HepG2 (cell line): ENCODE measurements around the gene PPP1R9B. TPM values are rescaled to one million over a fixed set of nuclear protein-coding genes. Genes with fewer than 3 reads are reported as not detected.

ENCODE experiments used
- ESRRA ChIP-seq: sonication (generic); formaldehyde crosslinking; IDR thresholded peaks from 2 replicates; pipeline ENCODE4 v1.5.1; 2020; ENCODE audit warnings: mild to moderate bottlenecking, low read depth, missing genetic modification reagents
- GABPA ChIP-seq, 2 experiments: IDR thresholded peaks; 2 replicates each; pipeline ENCODE4 v1.6.1; 2011 to 2016; ENCODE audit warnings: low read depth in 2 of 2, low read length in 1 of 2, missing biosample characterization in 1 of 2, missing genetic modification characterization in 1 of 2
- GABPB1 ChIP-seq: IDR thresholded peaks from 2 replicates; pipeline ENCODE4 v1.6.1; 2016; ENCODE audit warnings: mild to moderate bottlenecking, missing genetic modification reagents, moderate library complexity, missing compliant biosample characterization
- GATAD2A ChIP-seq: IDR thresholded peaks from 2 replicates; pipeline ENCODE4 v1.6.1; 2016
- GLI4 ChIP-seq: sonication (generic); formaldehyde crosslinking; IDR thresholded peaks from 2 replicates; pipeline ENCODE4 v1.5.1; 2020; ENCODE audit warnings: missing genetic modification reagents, mild to moderate bottlenecking, moderate library complexity, borderline replicate concordance
- HES4 ChIP-seq: sonication (generic); formaldehyde crosslinking; IDR thresholded peaks from 2 replicates; pipeline ENCODE4 v1.9.0; 2021; ENCODE audit warnings: mild to moderate bottlenecking, missing genetic modification reagents, borderline replicate concordance
- HNF4A ChIP-seq: sonication (generic); formaldehyde crosslinking; IDR thresholded peaks from 2 replicates; pipeline ENCODE4 v1.4.0; 2020; ENCODE audit warnings: missing genetic modification reagents
- HNRNPK ChIP-seq: fragments of 200-400 bp; formaldehyde crosslinking; IDR thresholded peaks from 2 replicates; pipeline ENCODE4 v1.6.1; 2018; ENCODE audit warnings: low read length, low read depth, moderate library complexity, mild to moderate bottlenecking; ENCODE audit not compliant: poor library complexity, severe bottlenecking
- POLR2AphosphoS5 ChIP-seq: IDR thresholded peaks from 2 replicates; pipeline ENCODE4 v1.6.1; 2012; ENCODE audit warnings: low read depth, low read length
- PPARG ChIP-seq: conservative IDR thresholded peaks from 2 replicates; pipeline ENCODE4 v1.6.1; 2016; ENCODE audit warnings: missing biosample characterization, missing genetic modification reagents
- REPIN1 ChIP-seq: sonication (generic); formaldehyde crosslinking; IDR thresholded peaks from 2 replicates; pipeline ENCODE4 v1.8.0; 2022; ENCODE audit warnings: missing genetic modification reagents, low read depth, mild to moderate bottlenecking, borderline replicate concordance
- SOX6 ChIP-seq, 2 experiments: fragments of 450-650 bp in 1 of 2; sonication (generic) in 1 of 2; formaldehyde crosslinking in 1 of 2; IDR thresholded peaks; 2 replicates each; pipeline versions ENCODE4 v1.4.0 to v1.6.1; 2017 to 2020; ENCODE audit warnings: antibody characterized with exemption in 1 of 2, mild to moderate bottlenecking in 1 of 2, missing genetic modification reagents in 1 of 2
- ZMYM4 ChIP-seq: sonication (generic); formaldehyde crosslinking; IDR thresholded peaks from 2 replicates; pipeline ENCODE4 v1.8.1; 2023; ENCODE audit warnings: mild to moderate bottlenecking, missing genetic modification reagents
- ZNF207 ChIP-seq: fragments of 450-650 bp; IDR thresholded peaks from 2 replicates; pipeline ENCODE4 v1.6.1; 2016; ENCODE audit warnings: antibody characterized with exemption, borderline replicate concordance
- ZNF317 ChIP-seq: sonication (generic); formaldehyde crosslinking; IDR thresholded peaks from 2 replicates; pipeline ENCODE4 v1.5.0; 2020; ENCODE audit warnings: mild to moderate bottlenecking, missing genetic modification reagents
- polyA plus RNA-seq, 8 experiments: library from polyadenylated mRNA; depleted of rRNA in 3 of 8; stranded (reverse) in 7 of 8; unstranded in 1 of 8; fragments of >200 nt; fragmentation: Illumina TruSeq in 4 of 8; extraction: Trizol in 4 of 8; gene quantifications; 2 replicates each; pipeline versions ENCODE4 v1.2.1 to v1.2.3, GENCODE V29; 2011 to 2016; ENCODE audit warnings: low read depth in 4 of 8, missing spikeins in 1 of 8, mixed read lengths in 1 of 8; ENCODE audit not compliant: insufficient read depth in 1 of 8
- total RNA-seq, 5 experiments: library from RNA; depleted of rRNA; stranded (reverse); fragments of >200 nt; fragmentation: Illumina TruSeq; extraction: Trizol; gene quantifications; 2 replicates each; pipeline ENCODE4 v1.2.3, GENCODE V29; 2016; ENCODE audit warnings: low read depth in 1 of 5
- TF ChIP-seq, protein P1 (sequence below): sonication (generic); formaldehyde crosslinking; IDR thresholded peaks from 2 replicates; pipeline ENCODE4 v1.8.0; 2022; ENCODE audit warnings: mild to moderate bottlenecking, missing genetic modification reagents, borderline replicate concordance
- TF ChIP-seq, protein P2 (sequence below): sonication (generic); formaldehyde crosslinking; IDR thresholded peaks from 2 replicates; pipeline ENCODE4 v1.5.0; 2020; ENCODE audit warnings: missing genetic modification reagents, mild to moderate bottlenecking, borderline replicate concordance
- TF ChIP-seq, protein P3 (sequence below): sonication (generic); formaldehyde crosslinking; IDR thresholded peaks from 2 replicates; pipeline ENCODE4 v1.5.1; 2020; ENCODE audit warnings: missing genetic modification reagents, mild to moderate bottlenecking, borderline replicate concordance
- TF ChIP-seq, protein P4 (sequence below): sonication (generic); formaldehyde crosslinking; IDR thresholded peaks from 2 replicates; pipeline ENCODE4 v1.5.0; 2020; ENCODE audit warnings: mild to moderate bottlenecking, missing genetic modification reagents, borderline replicate concordance

PPP1R9B gene
- total and polyA plus RNA-seq, 2 of the 13 experiments (the other 11 are each of a cell fraction or from before 2014, with no cell fraction given) = 9.4 to 15.8 TPM

DNA sequence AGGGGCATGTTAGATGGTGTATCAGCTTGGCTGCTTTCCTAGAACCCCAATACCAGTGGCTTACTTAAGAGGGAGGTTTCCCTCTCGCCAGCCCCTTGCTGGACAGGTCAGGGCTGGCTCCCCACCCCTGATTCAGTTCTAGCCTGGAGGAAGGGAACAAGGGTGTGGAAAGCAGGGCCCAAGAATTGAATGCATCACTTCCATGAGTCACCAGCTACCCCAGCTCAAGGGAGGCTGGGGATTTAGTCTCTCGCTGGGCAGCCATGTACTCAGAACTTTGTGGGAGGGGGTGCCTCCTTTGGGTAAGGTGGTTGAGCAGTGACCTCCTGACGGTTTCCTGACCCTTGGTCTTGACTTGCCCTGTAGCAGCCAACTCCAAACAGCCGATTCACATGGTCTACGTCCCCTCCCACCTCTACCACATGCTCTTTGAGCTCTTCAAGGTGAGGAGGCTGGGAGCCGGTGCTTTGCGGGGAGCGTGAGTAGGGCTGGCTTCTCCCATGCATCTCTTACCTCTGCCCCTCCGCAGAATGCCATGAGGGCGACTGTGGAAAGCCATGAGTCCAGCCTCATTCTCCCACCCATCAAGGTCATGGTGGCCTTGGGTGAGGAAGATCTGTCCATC, 42.6 kb downstream of the PPP1R9B start (continued):
- TF ChIP-seq, protein P1, sequence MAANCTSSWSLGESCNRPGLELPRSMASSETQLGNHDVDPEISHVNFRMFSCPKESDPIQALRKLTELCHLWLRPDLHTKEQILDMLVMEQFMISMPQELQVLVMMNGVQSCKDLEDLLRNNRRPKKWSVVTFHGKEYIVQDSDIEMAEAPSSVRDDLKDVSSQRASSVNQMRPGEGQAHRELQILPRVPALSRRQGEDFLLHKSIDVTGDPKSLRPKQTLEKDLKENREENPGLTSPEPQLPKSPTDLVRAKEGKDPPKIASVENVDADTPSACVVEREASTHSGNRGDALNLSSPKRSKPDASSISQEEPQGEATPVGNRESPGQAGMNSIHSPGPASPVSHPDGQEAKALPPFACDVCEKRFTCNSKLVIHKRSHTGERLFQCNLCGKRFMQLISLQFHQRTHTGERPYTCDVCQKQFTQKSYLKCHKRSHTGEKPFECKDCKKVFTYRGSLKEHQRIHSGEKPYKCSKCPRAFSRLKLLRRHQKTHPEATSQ (CRISPR knock-in tag) = no peak
- no peak for TF ChIP-seq GABPB1 (CRISPR knock-in tag)
- TF ChIP-seq ZNF317 (CRISPR knock-in tag) = no peak
- TF ChIP-seq GATAD2A (CRISPR knock-in tag) = no peak
- TF ChIP-seq, protein P2, sequence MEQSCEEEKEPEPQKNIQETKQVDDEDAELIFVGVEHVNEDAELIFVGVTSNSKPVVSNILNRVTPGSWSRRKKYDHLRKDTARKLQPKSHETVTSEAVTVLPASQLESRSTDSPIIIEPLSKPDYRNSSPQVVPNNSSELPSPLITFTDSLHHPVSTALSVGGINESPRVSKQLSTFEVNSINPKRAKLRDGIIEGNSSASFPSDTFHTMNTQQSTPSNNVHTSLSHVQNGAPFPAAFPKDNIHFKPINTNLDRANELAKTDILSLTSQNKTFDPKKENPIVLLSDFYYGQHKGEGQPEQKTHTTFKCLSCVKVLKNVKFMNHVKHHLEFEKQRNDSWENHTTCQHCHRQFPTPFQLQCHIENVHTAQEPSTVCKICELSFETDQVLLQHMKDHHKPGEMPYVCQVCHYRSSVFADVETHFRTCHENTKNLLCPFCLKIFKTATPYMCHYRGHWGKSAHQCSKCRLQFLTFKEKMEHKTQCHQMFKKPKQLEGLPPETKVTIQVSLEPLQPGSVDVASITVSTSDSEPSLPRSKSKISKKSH = no peak
- no peak for TF ChIP-seq PPARG (CRISPR knock-in tag)
- TF ChIP-seq SOX6 (IDR thresholded peaks at IDR 0.05) = no peak
- TF ChIP-seq SOX6 (CRISPR knock-in tag; IDR thresholded peaks at IDR 0.05) = no peak
- TF ChIP-seq REPIN1 (CRISPR knock-in tag) = no peak
- no peak for TF ChIP-seq POLR2AphosphoS5
- peak; percentile 53 for TF ChIP-seq HNF4A (CRISPR knock-in tag)
- TF ChIP-seq ZMYM4 = 0 out of 2 replicates have a peak, but pooled peaks have one; percentile 23
- TF ChIP-seq HES4 = no peak
- TF ChIP-seq GLI4 (CRISPR knock-in tag) = no peak
- peak; percentile 81; the same call in 1 of the 2 replicates for TF ChIP-seq ESRRA (CRISPR knock-in tag)
- no peak for TF ChIP-seq HNRNPK
- TF ChIP-seq, protein P3, sequence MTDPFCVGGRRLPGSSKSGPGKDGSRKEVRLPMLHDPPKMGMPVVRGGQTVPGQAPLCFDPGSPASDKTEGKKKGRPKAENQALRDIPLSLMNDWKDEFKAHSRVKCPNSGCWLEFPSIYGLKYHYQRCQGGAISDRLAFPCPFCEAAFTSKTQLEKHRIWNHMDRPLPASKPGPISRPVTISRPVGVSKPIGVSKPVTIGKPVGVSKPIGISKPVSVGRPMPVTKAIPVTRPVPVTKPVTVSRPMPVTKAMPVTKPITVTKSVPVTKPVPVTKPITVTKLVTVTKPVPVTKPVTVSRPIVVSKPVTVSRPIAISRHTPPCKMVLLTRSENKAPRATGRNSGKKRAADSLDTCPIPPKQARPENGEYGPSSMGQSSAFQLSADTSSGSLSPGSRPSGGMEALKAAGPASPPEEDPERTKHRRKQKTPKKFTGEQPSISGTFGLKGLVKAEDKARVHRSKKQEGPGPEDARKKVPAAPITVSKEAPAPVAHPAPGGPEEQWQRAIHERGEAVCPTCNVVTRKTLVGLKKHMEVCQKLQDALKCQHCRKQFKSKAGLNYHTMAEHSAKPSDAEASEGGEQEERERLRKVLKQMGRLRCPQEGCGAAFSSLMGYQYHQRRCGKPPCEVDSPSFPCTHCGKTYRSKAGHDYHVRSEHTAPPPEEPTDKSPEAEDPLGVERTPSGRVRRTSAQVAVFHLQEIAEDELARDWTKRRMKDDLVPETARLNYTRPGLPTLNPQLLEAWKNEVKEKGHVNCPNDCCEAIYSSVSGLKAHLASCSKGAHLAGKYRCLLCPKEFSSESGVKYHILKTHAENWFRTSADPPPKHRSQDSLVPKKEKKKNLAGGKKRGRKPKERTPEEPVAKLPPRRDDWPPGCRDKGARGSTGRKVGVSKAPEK (CRISPR knock-in tag) = no peak
- TF ChIP-seq, protein P4, sequence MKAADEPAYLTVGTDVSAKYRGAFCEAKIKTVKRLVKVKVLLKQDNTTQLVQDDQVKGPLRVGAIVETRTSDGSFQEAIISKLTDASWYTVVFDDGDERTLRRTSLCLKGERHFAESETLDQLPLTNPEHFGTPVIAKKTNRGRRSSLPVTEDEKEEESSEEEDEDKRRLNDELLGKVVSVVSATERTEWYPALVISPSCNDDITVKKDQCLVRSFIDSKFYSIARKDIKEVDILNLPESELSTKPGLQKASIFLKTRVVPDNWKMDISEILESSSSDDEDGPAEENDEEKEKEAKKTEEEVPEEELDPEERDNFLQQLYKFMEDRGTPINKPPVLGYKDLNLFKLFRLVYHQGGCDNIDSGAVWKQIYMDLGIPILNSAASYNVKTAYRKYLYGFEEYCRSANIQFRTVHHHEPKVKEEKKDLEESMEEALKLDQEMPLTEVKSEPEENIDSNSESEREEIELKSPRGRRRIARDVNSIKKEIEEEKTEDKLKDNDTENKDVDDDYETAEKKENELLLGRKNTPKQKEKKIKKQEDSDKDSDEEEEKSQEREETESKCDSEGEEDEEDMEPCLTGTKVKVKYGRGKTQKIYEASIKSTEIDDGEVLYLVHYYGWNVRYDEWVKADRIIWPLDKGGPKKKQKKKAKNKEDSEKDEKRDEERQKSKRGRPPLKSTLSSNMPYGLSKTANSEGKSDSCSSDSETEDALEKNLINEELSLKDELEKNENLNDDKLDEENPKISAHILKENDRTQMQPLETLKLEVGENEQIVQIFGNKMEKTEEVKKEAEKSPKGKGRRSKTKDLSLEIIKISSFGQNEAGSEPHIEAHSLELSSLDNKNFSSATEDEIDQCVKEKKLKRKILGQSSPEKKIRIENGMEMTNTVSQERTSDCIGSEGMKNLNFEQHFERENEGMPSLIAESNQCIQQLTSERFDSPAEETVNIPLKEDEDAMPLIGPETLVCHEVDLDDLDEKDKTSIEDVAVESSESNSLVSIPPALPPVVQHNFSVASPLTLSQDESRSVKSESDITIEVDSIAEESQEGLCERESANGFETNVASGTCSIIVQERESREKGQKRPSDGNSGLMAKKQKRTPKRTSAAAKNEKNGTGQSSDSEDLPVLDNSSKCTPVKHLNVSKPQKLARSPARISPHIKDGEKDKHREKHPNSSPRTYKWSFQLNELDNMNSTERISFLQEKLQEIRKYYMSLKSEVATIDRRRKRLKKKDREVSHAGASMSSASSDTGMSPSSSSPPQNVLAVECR = 0 out of 2 replicates have a peak, but pooled peaks have one; percentile 20
- TF ChIP-seq ZNF207 = no peak
- TF ChIP-seq GABPA (IDR thresholded peaks at IDR 0.05; ENCODE audit: low read depth, low read length) = no peak
- no peak for TF ChIP-seq GABPA (CRISPR knock-in tag; IDR thresholded peaks at IDR 0.05; ENCODE audit: low read depth)
